Neuronal stem cell (in vitro differentiated cells): ENCODE results near the gene RALB.

Experiments used
- DNase-seq: peaks from one replicate; pipeline ENCODE4 v3.0.0-alpha.2; 2013; ENCODE audit warnings: low spot score
- H2AFZ ChIP-seq: one replicate; pipeline ENCODE4 v1.6.1; 2013; ENCODE audit warnings: mild to moderate bottlenecking, low read length, inconsistent platforms
- H2AK5ac ChIP-seq: 2 replicates; pipeline ENCODE4 v1.6.1; 2013; ENCODE audit warnings: low read depth, mild to moderate bottlenecking, inconsistent platforms, low read length, moderate library complexity, mixed read lengths
- H2BK120ac ChIP-seq: 2 replicates; pipeline ENCODE4 v1.6.1; 2013; ENCODE audit warnings: low read depth, mild to moderate bottlenecking, inconsistent platforms, low read length, moderate library complexity, mixed read lengths
- H2BK12ac ChIP-seq: one replicate; pipeline ENCODE4 v1.6.1; 2013; ENCODE audit warnings: low read length, inconsistent platforms
- H2BK15ac ChIP-seq: 2 replicates; pipeline ENCODE4 v1.6.1; 2013; ENCODE audit warnings: mild to moderate bottlenecking, low read length, inconsistent platforms, mixed read lengths
- H2BK5ac ChIP-seq: one replicate; pipeline ENCODE4 v1.6.1; 2013; ENCODE audit warnings: inconsistent platforms, mild to moderate bottlenecking, low read length, moderate library complexity
- H3K14ac ChIP-seq: one replicate; pipeline ENCODE4 v1.6.1; 2013; ENCODE audit warnings: low read length, inconsistent platforms
- H3K18ac ChIP-seq: 2 replicates; pipeline ENCODE4 v1.6.1; 2013; ENCODE audit warnings: low read length, inconsistent platforms
- H3K23ac ChIP-seq: 2 replicates; pipeline ENCODE4 v1.6.1; 2013; ENCODE audit warnings: low read depth, mild to moderate bottlenecking, mixed read lengths, low read length, inconsistent platforms; ENCODE audit not compliant: poor library complexity
- H3K27ac ChIP-seq: replicated peaks from 3 replicates; pipeline ENCODE4 v1.5.1; 2013; ENCODE audit warnings: low read length, inconsistent platforms
- H3K27me3 ChIP-seq, 3 experiments: 2 replicates each; pipeline ENCODE4 v1.6.1; 2013; ENCODE audit warnings: low read length in 3 of 3, mild to moderate bottlenecking in 2 of 3, inconsistent platforms in 1 of 3, low read depth in 1 of 3, mixed read lengths in 1 of 3, moderate library complexity in 1 of 3; ENCODE audit not compliant: control insufficient read depth in 3 of 3, insufficient read depth in 3 of 3
- H3K36me3 ChIP-seq, 2 donors: replicated peaks in 1 of 2; 2 replicates each; pipeline ENCODE4 v1.6.1; 2013; ENCODE audit warnings: low read length in 2 of 2; ENCODE audit not compliant: control insufficient read depth in 2 of 2, insufficient read depth in 2 of 2
- H3K4ac ChIP-seq: 2 replicates; pipeline ENCODE4 v1.6.1; 2013; ENCODE audit warnings: inconsistent platforms, mild to moderate bottlenecking, low read length, moderate library complexity
- H3K4me1 ChIP-seq, 2 donors: 1 replicate in 1 of 2; 2 replicates in 1 of 2; pipeline ENCODE4 v1.6.1; 2013; ENCODE audit warnings: low read length in 2 of 2, low read depth in 1 of 2; ENCODE audit not compliant: control insufficient read depth in 2 of 2, insufficient read depth in 1 of 2
- H3K4me2 ChIP-seq: one replicate; pipeline ENCODE4 v1.6.1; 2013; ENCODE audit warnings: mild to moderate bottlenecking, low read length, inconsistent platforms; ENCODE audit not compliant: insufficient read depth, poor library complexity, severe bottlenecking
- H3K4me3 ChIP-seq, 2 donors: 2 replicates each; pipeline ENCODE4 v1.5.1; 2013; ENCODE audit warnings: low read length in 2 of 2, mild to moderate bottlenecking in 2 of 2, inconsistent platforms in 1 of 2, moderate library complexity in 1 of 2
- H3K79me1 ChIP-seq: one replicate; pipeline ENCODE4 v1.6.1; 2013; ENCODE audit warnings: low read depth, mild to moderate bottlenecking, inconsistent platforms, low read length, moderate library complexity
- H3K9ac ChIP-seq: one replicate; pipeline ENCODE4 v1.6.1; 2013; ENCODE audit warnings: mild to moderate bottlenecking, low read depth, low read length, inconsistent platforms; ENCODE audit not compliant: poor library complexity
- H3K9me3 ChIP-seq, 2 donors: replicated peaks in 1 of 2; 2 replicates each; pipeline versions ENCODE3 to v1.6.1; 2013; ENCODE audit warnings: low read length in 2 of 2, mild to moderate bottlenecking in 2 of 2, inconsistent platforms in 1 of 2, low read depth in 1 of 2, mixed read lengths in 1 of 2, moderate library complexity in 1 of 2; ENCODE audit not compliant: control insufficient read depth in 2 of 2, insufficient read depth in 1 of 2
- H4K8ac ChIP-seq: one replicate; pipeline ENCODE4 v1.6.1; 2013; ENCODE audit warnings: low read depth, mild to moderate bottlenecking, inconsistent platforms, low read length, moderate library complexity
- H4K91ac ChIP-seq: one replicate; pipeline ENCODE4 v1.6.1; 2013; ENCODE audit warnings: low read length, low read depth, mild to moderate bottlenecking, inconsistent platforms; ENCODE audit not compliant: poor library complexity
- WGBS, 2 donors: extraction: QIAGEN DNeasy Blood & Tissue Kit; methylation state at CpG; one replicate each; pipeline ENCODE4 v1.1.7; 2013; ENCODE audit warnings: missing lambda C conversion rate in 2 of 2, mixed read lengths in 1 of 2; ENCODE audit not compliant: insufficient read length in 2 of 2, insufficient replicate concordance in 1 of 2; ENCODE audit errors: extremely low coverage in 2 of 2; 5-methylcytosine and 5-hydroxymethylcytosine counted together

Gene RALB

DNA sequence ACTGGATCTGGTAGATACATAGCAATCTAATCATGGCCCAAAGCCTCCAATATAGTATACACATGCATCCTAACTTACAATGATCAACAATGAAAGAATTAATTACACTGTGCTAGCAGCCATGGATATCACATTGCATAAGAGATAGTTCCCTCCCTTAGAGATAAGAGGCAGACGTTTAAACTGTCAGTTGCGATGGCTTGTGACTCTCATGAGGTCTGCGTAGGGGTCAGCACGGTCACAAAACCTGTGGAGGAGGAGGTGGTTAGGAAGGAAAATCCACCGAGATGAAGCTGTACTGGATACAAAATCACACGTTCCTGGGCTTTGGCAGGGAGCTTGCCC lies 800 bp upstream of the RALB start:
- Histone ChIP-seq H3K27ac (no peak overlapping the region), H3K18ac (peak overlapping the region; percentile 84), H3K14ac (no peak overlapping the region), H3K9ac (peak overlapping the region; percentile 88), H2BK120ac (no peak overlapping the region), H4K91ac (no peak overlapping the region), H2BK5ac (no peak overlapping the region), H3K4me3 (peak overlapping the region; percentile 64 to 80), H2AK5ac (no peak overlapping the region), H4K8ac (no peak overlapping the region), H3K4me2 (peak overlapping the region; percentile 90), H3K23ac (peak overlapping the region; percentile 36), H3K4me1 (peaks cover 6 to 9% of the 10 kb centered on the region in 2 donors), H3K9me3 (no peaks in the 10 kb centered on the region), H2BK12ac (no peak overlapping the region), H3K4ac (no peak overlapping the region), H3K36me3 (no peaks in the 10 kb centered on the region), H2BK15ac (no peak overlapping the region), H3K27me3 (peaks cover 0 to 34% (median 3%) of the 10 kb centered on the region in 3 experiments), H2AFZ (peak overlapping the region; percentile 99), H3K79me1 (peaks cover 2% of the 10 kb centered on the region)
- no CpG with 5 or more reads among the region's 6 CpGs for WGBS, 2 donors
- no peak for DNase-seq

DNA sequence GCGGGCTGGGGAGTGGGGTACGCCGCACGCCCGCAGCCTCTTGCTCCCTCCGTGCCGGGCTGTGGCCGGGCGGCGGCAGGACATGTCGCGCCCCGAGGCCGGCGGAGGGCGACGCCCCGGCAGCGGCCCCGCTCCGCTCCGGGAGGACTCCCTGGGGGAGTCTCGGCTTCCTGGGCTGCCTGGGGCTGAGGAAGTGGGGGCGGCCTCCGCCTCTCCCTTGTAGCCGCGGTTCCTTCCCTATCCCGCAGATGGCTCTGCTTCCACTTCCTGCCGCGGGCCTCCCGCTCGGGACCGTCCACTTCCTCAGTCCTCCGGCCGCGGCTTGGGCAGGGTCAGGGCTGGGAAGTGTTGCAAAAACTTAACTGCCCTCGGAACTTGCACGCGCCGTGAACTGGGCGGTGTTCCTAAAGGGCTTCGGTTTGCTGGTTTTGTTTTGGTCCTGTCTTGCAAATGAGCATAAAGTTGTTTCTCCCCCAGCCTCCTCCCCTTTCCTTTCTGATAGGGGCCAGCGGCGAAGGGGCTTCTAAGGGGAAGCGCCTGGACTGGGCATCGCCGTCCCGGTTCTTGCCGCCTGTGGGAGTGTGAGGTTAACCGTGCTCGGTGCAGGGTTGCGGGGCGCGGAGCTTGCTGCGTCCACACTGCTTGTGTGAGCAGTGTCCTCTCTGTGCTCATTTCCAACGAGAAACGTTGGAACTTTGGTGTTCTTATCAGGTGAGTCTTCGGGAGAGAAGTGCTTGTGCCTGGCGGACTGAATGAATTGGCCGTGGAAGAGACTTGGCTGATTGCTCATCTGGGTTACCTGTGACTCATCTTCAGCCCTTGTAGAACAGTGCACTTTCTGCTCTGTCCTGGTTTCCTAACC lies 600 bp downstream of the RALB start:
- Histone ChIP-seq H3K4me2 (peak overlapping the region; percentile 79), H3K27ac (peak overlapping the region; percentile 75), H4K8ac (no peak overlapping the region), H3K9me3 (peaks cover 0 to 2% of the 10 kb centered on the region in 2 donors), H2BK120ac (no peak overlapping the region), H3K23ac (no peak overlapping the region), H3K18ac (peak overlapping the region; percentile 93), H2BK5ac (peak overlapping the region; percentile 59), H3K9ac (peak overlapping the region; percentile 88), H2AFZ (peak overlapping the region; percentile 86), H4K91ac (no peak overlapping the region), H3K79me1 (peaks cover 3% of the 10 kb centered on the region), H3K4me1 (peaks cover 6 to 8% of the 10 kb centered on the region in 2 donors), H3K4ac (no peak overlapping the region), H3K14ac (no peak overlapping the region), H2BK15ac (no peak overlapping the region), H3K36me3 (no peaks in the 10 kb centered on the region), H2BK12ac (no peak overlapping the region), H2AK5ac (no peak overlapping the region), H3K27me3 (peaks cover 0 to 28% (median 3%) of the 10 kb centered on the region in 3 experiments), H3K4me3 (peak overlapping the region; percentile 64 to 88)
- no CpG with 5 or more reads among the region's 60 CpGs for WGBS, 2 donors
- peak; percentile 62 for DNase-seq

DNA sequence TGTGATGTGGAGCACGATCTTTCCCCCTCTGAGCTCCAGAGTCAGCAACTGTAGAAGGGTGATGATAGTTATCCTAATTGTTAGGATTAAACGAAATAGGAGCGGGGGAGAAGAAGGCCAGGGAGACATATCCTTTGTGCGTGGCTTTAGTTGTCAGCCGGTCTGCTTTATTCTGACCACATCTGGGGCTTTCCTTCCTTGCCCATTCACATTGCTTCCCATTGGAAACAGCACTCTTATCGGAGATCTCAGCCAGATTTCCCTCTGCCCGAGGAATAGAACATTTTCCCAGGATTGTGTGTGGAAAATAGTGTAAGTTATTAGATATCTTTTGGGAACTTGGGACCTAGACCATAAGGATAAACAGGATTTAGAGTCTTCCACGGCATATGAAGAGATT lies 1.5 kb downstream of the RALB start:
- Histone ChIP-seq H3K4me2 (peak overlapping the region; percentile 79), H3K4me1 (peaks cover 6 to 8% of the 10 kb centered on the region in 2 donors), H4K8ac (no peak overlapping the region), H2AFZ (no peak overlapping the region), H2BK120ac (no peak overlapping the region), H3K9me3 (peaks cover 0 to 3% of the 10 kb centered on the region in 2 donors), H3K23ac (no peak overlapping the region), H3K27ac (no peak overlapping the region), H3K27me3 (peaks cover 0 to 28% (median 3%) of the 10 kb centered on the region in 3 experiments), H2BK12ac (no peak overlapping the region), H2AK5ac (no peak overlapping the region), H3K4ac (no peak overlapping the region), H4K91ac (no peak overlapping the region), H3K14ac (no peak overlapping the region), H3K18ac (no peak overlapping the region), H3K9ac (no peak overlapping the region), H3K36me3 (no peaks in the 10 kb centered on the region), H2BK5ac (no peak overlapping the region), H3K79me1 (peaks cover 5% of the 10 kb centered on the region), H3K4me3 (peak overlapping the region in 1 of 2 donors; percentile 64), H2BK15ac (no peak overlapping the region)
- DNase-seq: no peak
- no CpG with 5 or more reads among the region's 8 CpGs for WGBS, 2 donors

DNA sequence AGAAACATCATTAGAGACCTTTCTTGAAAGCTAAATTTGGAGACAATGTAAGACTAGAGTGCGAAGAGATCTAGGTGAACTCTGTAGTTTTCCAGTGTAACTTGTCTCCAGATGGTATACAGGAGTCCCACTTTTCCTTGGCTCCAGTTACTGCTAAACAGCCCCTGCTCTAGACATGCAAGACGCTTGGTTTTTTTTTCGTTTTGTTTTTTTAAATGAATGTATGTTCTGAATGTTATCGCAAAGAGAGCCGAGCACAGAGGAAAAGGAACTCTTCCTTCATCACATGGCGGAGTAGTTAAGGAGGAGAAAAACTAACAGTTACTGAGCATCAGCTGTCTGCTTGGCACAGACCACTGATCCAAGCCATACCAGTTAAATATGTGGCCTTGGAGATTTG lies 2.4 kb downstream of the RALB start:
- Histone ChIP-seq H3K4me2 (no peak overlapping the region), H3K79me1 (peaks cover 5% of the 10 kb centered on the region), H3K9ac (peak overlapping the region; percentile 26), H4K91ac (no peak overlapping the region), H2AK5ac (no peak overlapping the region), H3K36me3 (no peaks in the 10 kb centered on the region), H3K23ac (no peak overlapping the region), H2BK12ac (no peak overlapping the region), H2BK15ac (no peak overlapping the region), H3K27ac (no peak overlapping the region), H3K27me3 (peaks cover 0 to 19% (median 3%) of the 10 kb centered on the region in 3 experiments), H3K9me3 (peaks cover under 1 to 3% of the 10 kb centered on the region in 2 donors), H3K4ac (no peak overlapping the region), H2BK120ac (no peak overlapping the region), H3K4me1 (peaks cover 6 to 8% of the 10 kb centered on the region in 2 donors), H3K18ac (no peak overlapping the region), H3K4me3 (no peak overlapping the region), H4K8ac (no peak overlapping the region), H2AFZ (no peak overlapping the region), H3K14ac (no peak overlapping the region), H2BK5ac (no peak overlapping the region)
- no CpG with 5 or more reads among the region's 6 CpGs for WGBS, 2 donors
- DNase-seq: no peak
